ENCODE measurements around the gene MIEN1. TPM values are rescaled to one million over a fixed set of nuclear protein-coding genes. Genes with fewer than 3 reads are reported as not detected.
"Not testable (repeated sequence)": the region's sequence is repeated elsewhere in the genome, so short reads cannot be mapped to it uniquely, and the experiment has no call there.

Gene MIEN1
- total RNA-seq, 1 donor = 19.0 TPM

- H3K4me3 ChIP-seq (ENCODE audit: low read depth, low read length) = no peak overlapping the region
- no peak for DNase-seq (ENCODE audit: low read depth)
- TF ChIP-seq CTCF (IDR thresholded peaks at IDR 0.05; ENCODE audit: insufficient read depth, low read depth, low read length) = no peak
These were observed 2.3 kb upstream of the MIEN1 start for GRCh38 chr17:39732586-39732985.

- no peak for DNase-seq (ENCODE audit: low read depth)
- TF ChIP-seq CTCF (IDR thresholded peaks at IDR 0.05; ENCODE audit: insufficient read depth, low read depth, low read length) = no peak
These were observed 966 bp downstream of the MIEN1 start for GRCh38 chr17:39729280-39729851.

DNA sequence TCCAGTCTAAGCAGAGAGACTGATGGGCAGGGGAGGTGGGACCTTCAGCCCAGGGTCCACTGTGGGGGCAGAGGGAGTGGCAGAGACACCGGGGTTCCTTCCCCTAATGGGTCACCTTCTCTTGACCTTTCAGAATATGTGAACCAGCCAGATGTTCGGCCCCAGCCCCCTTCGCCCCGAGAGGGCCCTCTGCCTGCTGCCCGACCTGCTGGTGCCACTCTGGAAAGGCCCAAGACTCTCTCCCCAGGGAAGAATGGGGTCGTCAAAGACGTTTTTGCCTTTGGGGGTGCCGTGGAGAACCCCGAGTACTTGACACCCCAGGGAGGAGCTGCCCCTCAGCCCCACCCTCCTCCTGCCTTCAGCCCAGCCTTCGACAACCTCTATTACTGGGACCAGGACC is 2.8 kb downstream of the MIEN1 start:
- H3K4me3 ChIP-seq (ENCODE audit: low read depth, low read length) = no peak overlapping the region
- TF ChIP-seq CTCF (IDR thresholded peaks at IDR 0.05; ENCODE audit: insufficient read depth, low read depth, low read length) = no peak
- no peak for DNase-seq (ENCODE audit: low read depth)

More at GRCh38 chr17:39729280-39729851, 966 bp downstream of the MIEN1 start:
- peak overlapping the region; percentile 87 for H3K4me3 ChIP-seq (ENCODE audit: low read depth, low read length)

GRCh38 chr17:39726617-39727016 is 3.7 kb downstream of the MIEN1 start:
- DNase-seq (ENCODE audit: low read depth) = no peak
- no peak for TF ChIP-seq CTCF (IDR thresholded peaks at IDR 0.05; ENCODE audit: insufficient read depth, low read depth, low read length)
- no peak overlapping the region for H3K4me3 ChIP-seq (ENCODE audit: low read depth, low read length)

GRCh38 chr17:39725923-39726322 is 4.4 kb downstream of the MIEN1 start:
- DNase-seq (ENCODE audit: low read depth); H3K4me3 ChIP-seq (ENCODE audit: low read depth, low read length): not testable (repeated sequence)

DNA sequence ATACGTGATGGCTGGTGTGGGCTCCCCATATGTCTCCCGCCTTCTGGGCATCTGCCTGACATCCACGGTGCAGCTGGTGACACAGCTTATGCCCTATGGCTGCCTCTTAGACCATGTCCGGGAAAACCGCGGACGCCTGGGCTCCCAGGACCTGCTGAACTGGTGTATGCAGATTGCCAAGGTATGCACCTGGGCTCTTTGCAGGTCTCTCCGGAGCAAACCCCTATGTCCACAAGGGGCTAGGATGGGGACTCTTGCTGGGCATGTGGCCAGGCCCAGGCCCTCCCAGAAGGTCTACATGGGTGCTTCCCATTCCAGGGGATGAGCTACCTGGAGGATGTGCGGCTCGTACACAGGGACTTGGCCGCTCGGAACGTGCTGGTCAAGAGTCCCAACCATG is 5.6 kb downstream of the MIEN1 start:
- no peak overlapping the region for H3K4me3 ChIP-seq (ENCODE audit: low read depth, low read length)
- DNase-seq (ENCODE audit: low read depth) = no peak
- TF ChIP-seq CTCF (IDR thresholded peaks at IDR 0.05; ENCODE audit: insufficient read depth, low read depth, low read length) = no peak

- TF ChIP-seq CTCF (IDR thresholded peaks at IDR 0.05; ENCODE audit: insufficient read depth, low read depth, low read length) = no peak
- no peak overlapping the region for H3K4me3 ChIP-seq (ENCODE audit: low read depth, low read length)
- no peak for DNase-seq (ENCODE audit: low read depth)
These were observed 7.1 kb downstream of the MIEN1 start for GRCh38 chr17:39722965-39723848.

Measured in fibroblast of villous mesenchyme (primary cell).